ENCODE data around the gene LY6G5C. TPM values are rescaled to one million over a fixed set of nuclear protein-coding genes. Genes with fewer than 3 reads are reported as not detected.

LY6G5C gene
- total RNA-seq, 1 experiment from 2014 or later, result 0.30 TPM

GRCh38 chr6:31666337-31666965 is 14.4 kb downstream of the LY6G5C start:
- in situ Hi-C loops (cut with HindIII; ENCODE audit: low pct_unique_long_range_greater_than_20kb, low sequenced_read_pairs), result no loop called here
- DNase-seq (ENCODE audit: low read depth), result no peak

- peak; percentile 98 for DNase-seq (ENCODE audit: low read depth)
- in situ Hi-C loops (cut with HindIII; ENCODE audit: low pct_unique_long_range_greater_than_20kb, low sequenced_read_pairs), result no loop called here
Measured at GRCh38 chr6:31665501-31666336, 15.1 kb downstream of the LY6G5C start, which contains the start of gene CSNK2B. Gene CSNK2B (plus strand): TSS chr6:31666080. CDS start chr6:31666832, 752 bp downstream.

- peak; percentile 87 for DNase-seq (ENCODE audit: low read depth)
- in situ Hi-C loops (cut with HindIII; ENCODE audit: low pct_unique_long_range_greater_than_20kb, low sequenced_read_pairs), result no loop called here
Measured at GRCh38 chr6:31664790-31665500, 15.9 kb downstream of the LY6G5C start, which contains the start of gene GPANK1. Gene GPANK1 (minus strand): TSS chr6:31664997. CDS start chr6:31664478, 519 bp downstream.

- in situ Hi-C loops (cut with HindIII; ENCODE audit: low pct_unique_long_range_greater_than_20kb, low sequenced_read_pairs), result no loop called here
- peak; percentile 34 for DNase-seq (ENCODE audit: low read depth)
Measured at GRCh38 chr6:31663961-31664789, 16.7 kb downstream of the LY6G5C start.

- in situ Hi-C loops (cut with HindIII; ENCODE audit: low pct_unique_long_range_greater_than_20kb, low sequenced_read_pairs), result no loop called here
- DNase-seq (ENCODE audit: low read depth), result no peak
Measured at GRCh38 chr6:31663126-31663960, 17.5 kb downstream of the LY6G5C start.

- in situ Hi-C loops (cut with HindIII; ENCODE audit: low pct_unique_long_range_greater_than_20kb, low sequenced_read_pairs), result no loop called here
- DNase-seq (ENCODE audit: low read depth), result no peak
Measured at GRCh38 chr6:31662124-31662723, 18.6 kb downstream of the LY6G5C start.

- DNase-seq (ENCODE audit: low read depth), result no peak
- in situ Hi-C loops (cut with HindIII; ENCODE audit: low pct_unique_long_range_greater_than_20kb, low sequenced_read_pairs), result no loop called here
Measured at GRCh38 chr6:31661262-31662123, 19.4 kb downstream of the LY6G5C start.

GRCh38 chr6:31660381-31661261 is 20.2 kb downstream of the LY6G5C start, which contains the start of gene C6orf47:
Gene C6orf47 (minus strand): TSS chr6:31660778. CDS start chr6:31659947, 831 bp downstream.
- in situ Hi-C loops (cut with HindIII; ENCODE audit: low pct_unique_long_range_greater_than_20kb, low sequenced_read_pairs), result no loop called here
- DNase-seq (ENCODE audit: low read depth), result peak; percentile 72

GRCh38 chr6:31659649-31660380 is 21.1 kb downstream of the LY6G5C start:
- in situ Hi-C loops (cut with HindIII; ENCODE audit: low pct_unique_long_range_greater_than_20kb, low sequenced_read_pairs), result no loop called here
- no peak for DNase-seq (ENCODE audit: low read depth)

GRCh38 chr6:31658983-31659648 is 21.8 kb downstream of the LY6G5C start:
- DNase-seq (ENCODE audit: low read depth), result no peak
- in situ Hi-C loops (cut with HindIII; ENCODE audit: low pct_unique_long_range_greater_than_20kb, low sequenced_read_pairs), result no loop called here

GRCh38 chr6:31658158-31658688 is 22.6 kb downstream of the LY6G5C start:
- in situ Hi-C loops (cut with HindIII; ENCODE audit: low pct_unique_long_range_greater_than_20kb, low sequenced_read_pairs), result no loop called here
- no peak for DNase-seq (ENCODE audit: low read depth)

GRCh38 chr6:31657406-31658157 is 23.3 kb downstream of the LY6G5C start:
- in situ Hi-C loops (cut with HindIII; ENCODE audit: low pct_unique_long_range_greater_than_20kb, low sequenced_read_pairs), result no loop called here
- no peak for DNase-seq (ENCODE audit: low read depth)
